GM12892 (cell line): ENCODE data around the gene TMEM217.

Experiments
- POLR2A ChIP-seq: IDR thresholded peaks from 2 replicates; pipeline ENCODE4 v1.6.1; 2011; ENCODE audit warnings: low read depth, low read length, control low read depth
- POLR2AphosphoS5 ChIP-seq: IDR thresholded peaks from 2 replicates; pipeline ENCODE4 v1.6.1; 2011; ENCODE audit warnings: low read depth, low read length, control low read depth
- TAF1 ChIP-seq: IDR thresholded peaks from 2 replicates; pipeline ENCODE4 v1.6.1; 2011; ENCODE audit warnings: low read depth, mild to moderate bottlenecking, control low read depth, low read length, borderline replicate concordance

- TF ChIP-seq POLR2A (no peak), POLR2AphosphoS5 (no peak), TAF1 (no peak)
These were observed 4.6 kb upstream of the TMEM217 start for GRCh38 chr6:37262446-37263026.
